COLO829 (cell line): ENCODE measurements around the gene PARP3.
"Not testable (repeated sequence)": the region's sequence is repeated elsewhere in the genome, so short reads cannot be mapped to it uniquely, and the experiment has no call there.

ENCODE experiments used
- DNase-seq: peaks from one replicate; pipeline ENCODE4 v3.0.0; 2012; ENCODE audit warnings: low spot score

PARP3 gene

DNA sequence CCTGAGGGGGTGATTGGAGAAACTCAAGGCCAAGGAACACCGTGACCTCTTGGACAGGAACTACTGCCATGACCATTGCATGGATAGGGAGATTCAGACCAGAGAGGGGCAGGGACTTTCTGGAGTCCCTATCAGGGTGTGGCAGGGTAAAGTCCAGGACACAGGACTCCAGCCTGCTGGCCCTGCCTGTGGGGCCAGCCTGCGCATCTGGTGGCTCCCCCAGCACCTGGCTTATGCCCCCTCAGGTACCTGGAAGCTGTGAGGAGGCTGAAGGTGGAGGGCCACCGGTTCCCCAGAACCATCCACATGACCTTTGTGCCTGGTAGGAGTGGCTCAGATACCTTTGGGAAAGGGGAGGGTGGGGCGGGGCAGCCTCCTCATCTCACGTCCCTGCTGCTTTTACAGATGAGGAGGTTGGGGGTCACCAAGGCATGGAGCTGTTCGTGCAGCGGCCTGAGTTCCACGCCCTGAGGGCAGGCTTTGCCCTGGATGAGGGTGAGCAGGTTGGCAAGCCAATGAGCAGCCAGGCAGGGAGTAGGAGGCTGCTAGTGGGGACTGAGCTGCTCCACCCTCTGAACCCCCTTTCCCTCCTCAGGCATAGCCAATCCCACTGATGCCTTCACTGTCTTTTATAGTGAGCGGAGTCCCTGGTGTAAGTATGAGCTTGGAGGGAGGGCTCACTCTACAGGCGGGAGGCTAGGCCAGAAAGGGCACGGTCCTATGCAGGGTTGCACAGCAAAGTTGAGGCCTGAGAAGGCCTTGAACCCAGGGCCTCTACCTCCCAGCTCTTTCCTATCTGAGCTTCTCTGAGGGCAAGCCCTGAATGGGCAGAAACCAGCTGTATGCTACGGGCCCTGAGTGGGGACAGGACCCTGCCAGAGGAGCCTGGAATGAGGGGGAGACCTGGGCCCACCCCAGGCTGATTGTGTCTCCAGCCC lies 44.1 kb downstream of the PARP3 start:
- no peak for DNase-seq

DNA sequence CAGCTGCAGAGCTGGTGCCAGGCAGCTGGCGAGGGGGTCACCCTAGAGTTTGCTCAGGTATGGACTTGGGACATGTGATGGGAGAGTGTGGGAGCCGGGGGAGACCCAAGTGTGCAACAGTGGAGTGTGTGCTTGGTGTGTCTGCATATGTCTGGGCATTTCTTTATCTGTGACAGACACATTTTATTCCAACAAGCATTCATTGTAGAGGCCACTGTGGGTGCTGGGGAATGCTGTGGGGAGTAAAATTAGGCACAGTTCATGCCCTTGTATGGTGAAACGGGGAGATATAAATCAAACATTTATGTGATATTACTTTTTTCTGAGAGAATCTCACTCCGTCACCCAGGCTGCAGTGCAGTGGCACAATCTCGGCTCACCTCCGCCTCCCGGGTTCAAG lies 45.4 kb downstream of the PARP3 start:
- DNase-seq = no peak

DNA sequence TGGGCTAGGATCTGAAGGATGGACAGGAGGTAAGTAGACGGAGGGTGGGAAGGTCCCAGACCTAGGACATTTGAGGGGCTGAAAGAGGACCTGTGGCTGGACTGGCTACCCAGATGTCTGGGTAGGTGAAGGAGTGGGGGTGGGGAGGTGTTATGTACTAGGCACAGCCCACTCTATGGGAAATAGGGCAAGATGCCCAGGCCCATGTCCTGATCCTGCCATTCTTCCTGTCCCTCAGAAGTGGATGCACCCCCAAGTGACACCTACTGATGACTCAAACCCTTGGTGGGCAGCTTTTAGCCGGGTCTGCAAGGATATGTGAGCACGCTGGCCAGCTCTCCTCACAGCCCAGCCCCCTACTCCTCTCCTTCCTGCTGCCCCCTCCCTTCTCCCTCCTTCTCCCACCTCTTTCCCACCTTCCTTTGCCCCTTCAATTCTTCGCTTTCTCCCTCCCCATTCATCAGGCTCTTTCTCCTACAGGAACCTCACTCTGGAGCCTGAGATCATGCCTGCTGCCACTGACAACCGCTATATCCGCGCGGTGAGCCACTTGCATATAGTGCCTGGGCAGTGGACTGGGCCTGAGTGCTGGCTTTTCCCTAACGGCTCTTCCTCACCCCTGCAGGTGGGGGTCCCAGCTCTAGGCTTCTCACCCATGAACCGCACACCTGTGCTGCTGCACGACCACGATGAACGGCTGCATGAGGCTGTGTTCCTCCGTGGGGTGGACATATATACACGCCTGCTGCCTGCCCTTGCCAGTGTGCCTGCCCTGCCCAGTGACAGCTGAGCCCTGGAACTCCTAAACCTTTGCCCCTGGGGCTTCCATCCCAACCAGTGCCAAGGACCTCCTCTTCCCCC lies 46.4 kb downstream of the PARP3 start:
- no peak for DNase-seq

DNA sequence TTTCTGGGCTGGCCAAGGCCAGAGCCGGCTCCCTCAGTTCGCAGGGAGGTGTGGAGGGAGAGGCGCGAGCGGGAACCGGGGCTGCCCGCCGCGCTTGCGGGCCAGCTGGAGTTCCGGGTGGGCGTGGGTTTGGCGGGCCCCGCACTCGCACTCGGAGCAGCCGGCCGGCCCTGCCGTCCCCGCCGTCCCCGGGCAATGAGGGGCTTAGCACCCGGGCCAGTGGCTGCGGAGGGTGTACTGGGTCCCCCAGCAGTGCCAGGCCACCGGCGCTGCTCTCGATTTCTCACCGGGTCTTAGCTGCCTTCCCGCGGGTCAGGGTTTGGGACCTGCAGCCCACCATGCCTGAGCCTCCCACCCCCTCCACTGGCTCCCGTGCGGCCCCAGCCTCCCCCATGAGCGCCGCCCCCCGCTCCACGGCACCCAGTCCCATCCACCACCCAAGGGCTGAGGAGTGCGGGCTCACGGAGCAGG lies 48.4 kb downstream of the PARP3 start:
- DNase-seq = not testable (repeated sequence)

DNA sequence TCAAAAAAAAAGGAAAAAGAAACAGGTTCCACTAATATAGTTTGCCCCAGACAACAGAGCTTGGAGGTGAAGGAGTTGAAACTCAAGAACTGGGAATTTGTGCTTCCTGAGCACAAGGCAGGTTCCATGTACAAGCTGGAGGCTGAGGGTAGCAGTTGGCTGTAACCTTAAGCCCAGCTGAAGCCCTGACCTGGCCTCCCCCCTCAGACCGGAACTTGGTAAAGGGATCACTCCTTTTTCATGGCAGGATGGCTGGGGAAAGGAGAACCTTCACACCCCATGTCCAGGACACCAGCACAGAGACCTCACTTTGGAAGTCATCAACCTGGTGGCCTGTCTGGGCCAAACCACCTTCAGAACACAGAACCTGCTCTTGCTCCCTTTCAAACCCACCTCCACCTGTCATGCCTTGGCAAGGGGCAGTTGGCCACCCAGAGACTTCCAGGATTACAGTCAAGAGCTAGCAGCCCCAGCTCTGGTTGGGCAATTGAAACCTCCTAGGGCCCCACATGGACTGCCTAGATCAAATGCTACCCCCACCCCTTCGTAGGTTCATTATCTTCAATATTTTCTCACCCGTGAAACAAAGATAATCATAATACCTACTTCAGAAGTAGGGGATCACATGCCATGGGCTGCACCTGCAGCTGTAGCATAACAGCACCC lies 50.0 kb downstream of the PARP3 start:
- no peak for DNase-seq

DNA sequence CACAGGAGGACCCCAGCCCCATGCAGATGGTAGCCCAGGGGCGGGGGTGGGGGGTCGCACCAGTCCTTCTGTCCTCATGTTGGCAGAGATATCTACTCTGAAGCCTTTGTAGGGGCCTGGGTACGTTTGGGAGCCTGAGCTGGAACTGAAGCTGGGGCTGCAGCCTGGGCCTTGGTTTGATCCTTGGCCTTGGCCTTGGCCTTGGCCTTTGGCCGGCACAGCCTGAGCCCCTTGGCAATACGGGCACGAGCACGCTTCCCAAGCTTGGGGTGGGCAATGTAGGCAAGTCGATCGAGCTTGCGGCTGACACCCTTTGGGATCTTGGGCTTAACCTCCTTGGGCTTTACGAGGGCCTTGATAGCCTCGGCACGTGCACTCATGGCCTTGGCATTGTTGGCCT lies 51.5 kb downstream of the PARP3 start:
- not testable (repeated sequence) for DNase-seq

DNA sequence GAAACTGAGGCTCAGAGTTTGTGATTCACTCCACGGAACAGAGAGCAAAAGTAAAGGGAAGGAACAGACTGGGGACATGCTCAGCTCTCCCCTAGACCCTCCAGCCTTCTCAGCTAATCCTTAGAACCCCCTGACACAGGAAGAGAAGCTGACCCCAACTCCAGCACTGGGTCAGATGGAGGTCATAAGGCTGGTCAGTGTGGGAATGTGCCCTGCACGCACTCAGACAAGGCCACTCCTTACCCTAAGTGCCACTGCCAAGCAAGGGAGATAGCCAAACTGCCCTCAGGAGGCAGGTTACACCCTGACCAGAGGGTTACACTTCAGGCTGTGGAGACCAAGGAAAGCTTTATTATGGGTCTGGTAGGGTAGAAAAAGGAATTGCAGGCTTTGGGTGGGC lies 52.4 kb downstream of the PARP3 start:
- DNase-seq = no peak

DNA sequence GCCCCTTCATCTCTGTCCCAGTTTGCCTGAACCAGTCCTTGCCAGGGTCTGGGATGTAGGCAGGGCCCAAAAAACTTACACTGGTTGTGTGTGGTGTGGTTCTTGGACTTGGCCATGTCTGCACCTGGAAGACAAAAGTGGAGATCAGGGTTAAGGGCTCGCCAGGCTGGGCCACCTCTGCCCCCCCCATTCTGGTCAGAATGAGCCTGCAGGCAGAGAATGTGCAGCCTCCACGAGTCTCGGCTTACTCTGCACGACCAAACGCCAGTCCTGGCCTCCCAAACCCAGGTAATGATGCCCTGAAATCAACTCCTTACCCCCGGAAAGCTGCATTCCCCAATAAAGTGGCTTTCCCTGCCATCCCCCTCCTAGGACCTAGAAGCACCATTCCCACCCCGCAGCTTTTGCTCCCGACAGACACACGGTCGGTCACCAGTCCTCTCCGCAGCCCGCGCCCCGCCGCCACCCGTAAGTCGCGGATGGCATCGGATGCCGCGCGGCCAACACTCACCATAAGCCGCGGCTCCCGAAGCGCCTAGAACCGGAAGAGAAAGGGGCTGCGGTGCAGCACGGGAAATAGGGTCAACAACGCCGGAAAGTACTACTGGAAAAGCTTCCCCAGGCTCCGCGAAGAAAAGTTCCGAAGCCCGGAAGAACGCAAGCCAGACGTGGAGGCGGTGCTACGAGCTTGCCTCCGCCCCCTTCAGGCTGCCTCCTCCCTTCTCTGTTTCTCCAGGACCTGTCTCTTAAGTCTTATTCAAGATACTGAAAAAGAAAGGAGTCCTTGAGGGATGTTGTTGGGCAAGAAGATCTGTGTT lies 53.4 kb downstream of the PARP3 start, which contains the start of gene RPL29:
TSS of gene RPL29 (minus strand) at position 550 of the 818 bp plus-strand sequence. CDS start at position 116, 434 bp downstream.
- peak; percentile 99 for DNase-seq

DNA sequence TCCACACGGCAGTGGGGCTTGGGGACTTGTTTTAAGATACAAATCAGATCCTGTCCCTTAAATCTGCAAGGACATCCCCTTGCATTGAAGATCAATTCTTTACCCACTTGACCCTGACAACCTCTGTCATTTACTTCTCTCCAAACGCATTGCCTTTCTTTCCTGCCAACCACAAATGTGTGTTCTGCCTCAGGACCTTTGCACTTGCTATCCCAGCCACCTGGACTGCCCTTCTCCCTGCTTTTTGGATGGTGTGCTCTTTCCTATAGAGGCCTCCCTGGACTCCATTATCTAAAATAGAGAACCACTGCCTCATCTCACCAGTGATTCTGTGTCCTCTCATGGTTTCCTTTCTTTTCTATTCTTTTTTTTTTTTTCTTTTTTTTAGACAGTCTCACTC lies 55.0 kb downstream of the PARP3 start:
- DNase-seq = no peak

DNA sequence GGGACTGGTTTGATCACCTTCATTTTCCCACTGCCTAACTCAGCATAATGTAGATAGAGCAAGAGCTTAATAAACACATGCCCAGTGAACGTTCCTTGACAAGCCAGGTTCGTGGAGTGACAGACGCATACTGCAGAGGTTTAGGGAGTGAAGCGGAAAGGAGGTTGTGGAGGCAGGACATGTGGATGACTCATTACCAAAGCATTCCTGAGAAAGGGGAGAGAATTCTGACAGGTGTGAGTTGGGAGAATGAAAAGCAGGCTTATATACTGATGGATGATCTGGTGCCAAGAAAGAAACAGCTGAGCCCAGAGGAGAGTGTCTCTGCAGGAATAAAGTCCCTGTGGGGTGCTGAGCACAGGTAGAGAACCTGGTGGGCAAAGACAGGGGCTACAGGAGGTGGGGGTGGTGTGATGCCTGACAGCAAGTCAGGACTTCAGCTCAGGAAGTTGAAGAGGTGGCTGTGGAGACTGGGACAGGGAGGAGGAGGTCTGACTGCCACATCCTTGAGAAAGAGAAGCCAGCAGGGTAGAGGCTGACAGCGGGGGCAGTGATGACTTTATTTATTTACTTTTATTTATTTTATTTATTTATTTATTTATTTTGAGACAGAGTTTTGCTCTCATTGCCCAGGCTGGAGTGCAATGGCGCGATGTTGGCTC lies 55.9 kb downstream of the PARP3 start:
- no peak for DNase-seq
